B cell (primary cell): Measurements from ENCODE around the gene NDUFS7. TPM values are rescaled to one million over a fixed set of nuclear protein-coding genes. Genes with fewer than 3 reads are reported as not detected.

ENCODE experiments used
- ATAC-seq: fragments of 200-7000 bp; cut with Tn5 transposase; one replicate; pipeline ENCODE4 v1.10.0; 2021; ENCODE audit warnings: low read depth, mild to moderate bottlenecking, moderate number of reproducible peaks, moderate library complexity
- CTCF ChIA-PET: fragments of 350-600 bp; sonication (Branson Sonifier 250); formaldehyde crosslinking; loops from one replicate; lab custom pipeline; 2021; ENCODE audit warnings: antibody characterized with exemption, inconsistent platforms; lab: Charles Lee
- POLR2A ChIA-PET: fragments of 350-600 bp; sonication (Branson Sonifier 250); formaldehyde crosslinking; loops from one replicate; lab custom pipeline; 2021; ENCODE audit warnings: antibody characterized with exemption; lab: Charles Lee
- DNase-seq: peaks from one replicate; pipeline ENCODE4 v3.0.0; 2013
- H2AFZ ChIP-seq: 2 replicates; pipeline ENCODE4 v1.6.1; 2012; ENCODE audit warnings: mild to moderate bottlenecking, low read depth, low read length; ENCODE audit not compliant: insufficient read depth, poor library complexity, severe bottlenecking
- H3K27ac ChIP-seq, 2 donors: 1 replicate in 1 of 2; 2 replicates in 1 of 2; pipeline ENCODE4 v1.5.1; 2012 to 2013; ENCODE audit warnings: low read length in 2 of 2, mild to moderate bottlenecking in 2 of 2, moderate library complexity in 1 of 2
- H3K27me3 ChIP-seq, 4 experiments: fragments of 200-600 bp in 1 of 4; sonication (generic) in 1 of 4; replicated peaks in 1 of 4; 1 replicate in 2 of 4; 2 replicates in 2 of 4; pipeline versions ENCODE4 v1.6.1 to v1.7.0; 2013 to 2016; ENCODE audit warnings: low read length in 3 of 4, mild to moderate bottlenecking in 2 of 4, mixed read lengths in 1 of 4, moderate library complexity in 1 of 4; ENCODE audit not compliant: insufficient read depth in 4 of 4, control insufficient read depth in 3 of 4; ENCODE audit errors: control extremely low read depth in 1 of 4
- H3K36me3 ChIP-seq, 2 experiments: replicated peaks in 1 of 2; 1 replicate in 1 of 2; 2 replicates in 1 of 2; pipeline versions ENCODE4 v1.6.1 to v1.7.1; 2013; ENCODE audit warnings: low read length in 1 of 2; ENCODE audit not compliant: insufficient read depth in 2 of 2, control insufficient read depth in 1 of 2; ENCODE audit errors: control extremely low read depth in 1 of 2, extremely low read depth in 1 of 2
- H3K4me1 ChIP-seq, 2 donors: fragments of 200-600 bp in 1 of 2; sonication (generic) in 1 of 2; 1 replicate in 1 of 2; 2 replicates in 1 of 2; pipeline versions ENCODE4 v1.5.1 to v1.6.1; 2013 to 2017; ENCODE audit warnings: low read length in 2 of 2; ENCODE audit not compliant: control insufficient read depth in 2 of 2, insufficient read depth in 2 of 2
- H3K4me2 ChIP-seq: replicated peaks from 2 replicates; pipeline ENCODE3; 2012; ENCODE audit warnings: mild to moderate bottlenecking, low read depth, low read length; ENCODE audit not compliant: poor library complexity, severe bottlenecking
- H3K4me3 ChIP-seq, 5 experiments: fragments of 200-600 bp in 1 of 5; sonication (generic) in 1 of 5; 1 replicate in 3 of 5; 2 replicates in 2 of 5; pipeline versions ENCODE4 v1.5.1 to v1.7.0; 2011 to 2016; ENCODE audit warnings: low read length in 4 of 5, mild to moderate bottlenecking in 4 of 5, low read depth in 2 of 5, control low read depth in 1 of 5, moderate library complexity in 1 of 5; ENCODE audit not compliant: insufficient read depth in 1 of 5; ENCODE audit errors: control extremely low read depth in 1 of 5, extremely low read depth in 1 of 5
- H3K79me2 ChIP-seq: fragments of 200-600 bp; sonication (generic); one replicate; pipeline ENCODE4 v1.6.0; 2016; ENCODE audit warnings: low read length; ENCODE audit not compliant: control insufficient read depth, insufficient read depth
- H3K9ac ChIP-seq: fragments of 200-600 bp; sonication (generic); 2 replicates; pipeline ENCODE4 v1.6.1; 2017; ENCODE audit warnings: mild to moderate bottlenecking, low read length, moderate library complexity
- H3K9me3 ChIP-seq, 3 donors: one replicate each; pipeline versions ENCODE4 v1.6.1 to v1.7.1; 2013; ENCODE audit warnings: low read length in 2 of 3; ENCODE audit not compliant: control insufficient read depth in 2 of 3, insufficient read depth in 1 of 3; ENCODE audit errors: control extremely low read depth in 1 of 3
- H4K20me1 ChIP-seq: 2 replicates; pipeline ENCODE4 v1.6.0; 2012; ENCODE audit warnings: mild to moderate bottlenecking, low read length; ENCODE audit not compliant: insufficient read depth, control insufficient read depth, poor library complexity, severe bottlenecking
- H3K27ac Mint-ChIP-seq: one replicate; pipeline ENCODE4 v1.8.0; 2021; ENCODE audit warnings: mixed read lengths
- H3K27me3 Mint-ChIP-seq: one replicate; pipeline ENCODE4 v1.8.0; 2021; ENCODE audit warnings: mixed read lengths
- H3K4me1 Mint-ChIP-seq: one replicate; pipeline ENCODE4 v1.8.0; 2021; ENCODE audit warnings: mixed read lengths
- H3K4me3 Mint-ChIP-seq: one replicate; pipeline ENCODE4 v1.8.0; 2021; ENCODE audit warnings: mixed read lengths
- H3K9me3 Mint-ChIP-seq: one replicate; pipeline ENCODE4 v1.8.0; 2022; ENCODE audit warnings: mixed read lengths; ENCODE audit not compliant: insufficient read depth
- CTCF ChIP-seq: fragments of 200-600 bp; IDR thresholded peaks from one replicate; pipeline ENCODE4 v1.8.0; 2022; ENCODE audit warnings: antibody characterized with exemption, mild to moderate bottlenecking
- EZH2 ChIP-seq: IDR thresholded peaks from 2 replicates; pipeline ENCODE4 v1.6.1; 2012; ENCODE audit warnings: borderline replicate concordance, low read depth, mild to moderate bottlenecking, moderate library complexity, low read length; ENCODE audit not compliant: insufficient read depth, poor library complexity, severe bottlenecking
- WGBS: methylation state at CpG from one replicate; pipeline ENCODE4 v1.1.5; 2013; ENCODE audit warnings: missing lambda C conversion rate; ENCODE audit not compliant: insufficient coverage; 5-methylcytosine and 5-hydroxymethylcytosine counted together
- intact Hi-C: fragments of 100-400 bp; cut with micrococcal nuclease; formaldehyde crosslinking; loops from one replicate; pipeline ENCODE4 v1.10.0; 2022
- polyA plus RNA-seq: library from polyadenylated mRNA; depleted of rRNA; stranded (reverse); fragments of >200 nt; gene quantifications from 2 replicates; pipeline ENCODE4 v1.2.3, GENCODE V29; 2012
- total RNA-seq, 2 donors: library from RNA; stranded (reverse); fragments of 120-200 nt in 1 of 2; gene quantifications; 1 replicate in 1 of 2; 2 replicates in 1 of 2; pipeline versions ENCODE4 v1.2.3 to v1.2.4, GENCODE V29; 2013 to 2022

The NDUFS7 gene
- total and polyA plus RNA-seq, 2 donors (not counting 1 experiment from before 2014, with no cell fraction given) = 58.8 to 141 TPM

GRCh38 chr19:1407528-1408299 is 24.0 kb downstream of the NDUFS7 start, which contains the start of gene DAZAP1:
Gene DAZAP1 (plus strand): TSS chr19:1407586. CDS start chr19:1407774, 188 bp downstream.
- peak within 1 kb of the TSS; percentile 78 to 95 for H3K27ac ChIP-seq
- under 1% methylated on average over 107 of the region's 121 CpGs for WGBS
- Mint-ChIP-seq H3K27me3 (peaks cover 2% of the 10 kb centered on the region), H3K9me3 (no peaks in the 10 kb centered on the region), H3K27ac (peak within 1 kb of the TSS; percentile 92), H3K4me1 (peaks cover 46% of the 10 kb centered on the region), H3K4me3 (peak within 1 kb of the TSS; percentile 92)
- TF ChIP-seq EZH2 = no peak
- no peak for TF ChIP-seq CTCF
- H3K9me3 ChIP-seq = peaks cover 0 to 2% (median 0%) of the 10 kb centered on the region in 3 donors
- peaks cover 25 to 44% of the 10 kb centered on the region in 2 donors for H3K4me1 ChIP-seq
- DNase-seq (no peak), ATAC-seq (no peak)
- CTCF ChIA-PET = interaction anchor here (0.9 kb wide), 1 partner anchor 25 kb away, joined by 3 read pairs; no protein-coding TSS in a partner anchor
- peak within 1 kb of the TSS; percentile 88 for H3K9ac ChIP-seq
- peak within 1 kb of the TSS; percentile 92 for H3K4me2 ChIP-seq
- intact Hi-C loops = loop anchor here (1.0 to 5.0 kb wide), 6 partner anchors 24 to 835 kb away; partner anchors contain the start of genes BSG, C19orf25, NDUFS7 and RPS15
- H2AFZ ChIP-seq = peak within 1 kb of the TSS; percentile 47
- H3K36me3 ChIP-seq = peaks cover 0 to 1% of the 10 kb centered on the region in 2 experiments
- H3K4me3 ChIP-seq = peak within 1 kb of the TSS; percentile 48 to 99 (median 92)
- peaks cover 50% of the 10 kb centered on the region for H3K79me2 ChIP-seq
- POLR2A ChIA-PET = interaction anchor here (1.2 kb wide), 1 partner anchor 138 kb away, joined by 4 read pairs; the partner anchor contains the start of gene CIRBP
- peaks cover 50% of the 10 kb centered on the region for H4K20me1 ChIP-seq
- peaks cover 0 to 15% (median 3%) of the 10 kb centered on the region in 4 experiments for H3K27me3 ChIP-seq
